Activated CD4-positive, alpha-beta T cell treated with anti-CD3 and anti-CD28 coated beads, Interleukin-10, Interleukin-2, amounts not matched to agents 100 ng/mL and 50 ng/mL, durations not matched to agents 16 hours and 8 hours (primary cell): Measurements from ENCODE around the gene G3BP1.

Experiments used
- DNase-seq: peaks from one replicate; pipeline ENCODE4 v3.0.0-alpha.2; 2020

Gene G3BP1

GRCh38 chr5:151771259-151772028 is at the start of gene G3BP1:
Gene G3BP1, plus strand, starts transcription at chr5:151771954. Its CDS starts 14,667 bp downstream, at chr5:151786621.
- DNase-seq: peak; percentile 100

- DNase-seq: no peak
These were observed 49.2 kb upstream of the G3BP1 start for GRCh38 chr5:151722546-151722945.

GRCh38 chr5:151724360-151724759 is 47.4 kb upstream of the G3BP1 start:
- DNase-seq: no peak

GRCh38 chr5:151729597-151729996 is 42.2 kb upstream of the G3BP1 start:
- DNase-seq: peak; percentile 45

GRCh38 chr5:151730381-151730780 is 41.4 kb upstream of the G3BP1 start:
- DNase-seq: no peak

- DNase-seq: no peak
These were observed 38.2 kb upstream of the G3BP1 start for GRCh38 chr5:151733358-151734063.

GRCh38 chr5:151734064-151734408 is 37.7 kb upstream of the G3BP1 start:
- DNase-seq: no peak

- no peak for DNase-seq
These were observed 36.1 kb upstream of the G3BP1 start for GRCh38 chr5:151735646-151736045.

GRCh38 chr5:151737431-151737830 is 34.3 kb upstream of the G3BP1 start:
- DNase-seq: no peak

GRCh38 chr5:151738125-151738848 is 33.5 kb upstream of the G3BP1 start:
- DNase-seq: no peak

GRCh38 chr5:151739395-151739794 is 32.4 kb upstream of the G3BP1 start:
- no peak for DNase-seq

GRCh38 chr5:151739939-151740335 is 31.8 kb upstream of the G3BP1 start:
- DNase-seq: no peak

- peak; percentile 70 for DNase-seq
These were observed 31.3 kb upstream of the G3BP1 start for GRCh38 chr5:151740336-151740942.

- DNase-seq: no peak
These were observed 30.8 kb upstream of the G3BP1 start for GRCh38 chr5:151740958-151741373.

GRCh38 chr5:151741678-151742423 is 29.9 kb upstream of the G3BP1 start:
- DNase-seq: no peak

- DNase-seq: no peak
These were observed 28.9 kb upstream of the G3BP1 start for GRCh38 chr5:151742870-151743294.

GRCh38 chr5:151743530-151743929 is 28.2 kb upstream of the G3BP1 start:
- DNase-seq: no peak

GRCh38 chr5:151745071-151745705 is 26.6 kb upstream of the G3BP1 start:
- DNase-seq: peak; percentile 81

- no peak for DNase-seq
These were observed 21.6 kb upstream of the G3BP1 start for GRCh38 chr5:151750121-151750520.

- no peak for DNase-seq
These were observed 20.7 kb upstream of the G3BP1 start for GRCh38 chr5:151751091-151751490.

- DNase-seq: no peak
These were observed 20.2 kb upstream of the G3BP1 start for GRCh38 chr5:151751593-151751992.

- no peak for DNase-seq
These were observed 16.4 kb upstream of the G3BP1 start for GRCh38 chr5:151755383-151755782.
